ENCODE measurements around the gene SRP68. TPM values are rescaled to one million over a fixed set of nuclear protein-coding genes. Genes with fewer than 3 reads are reported as not detected.

The SRP68 gene
- total and polyA plus RNA-seq, 9 of the 15 experiments (the other 6 are each of a cell fraction or from before 2014, with no cell fraction given) = 29.4 to 92.6 (median 36.2) TPM

DNA sequence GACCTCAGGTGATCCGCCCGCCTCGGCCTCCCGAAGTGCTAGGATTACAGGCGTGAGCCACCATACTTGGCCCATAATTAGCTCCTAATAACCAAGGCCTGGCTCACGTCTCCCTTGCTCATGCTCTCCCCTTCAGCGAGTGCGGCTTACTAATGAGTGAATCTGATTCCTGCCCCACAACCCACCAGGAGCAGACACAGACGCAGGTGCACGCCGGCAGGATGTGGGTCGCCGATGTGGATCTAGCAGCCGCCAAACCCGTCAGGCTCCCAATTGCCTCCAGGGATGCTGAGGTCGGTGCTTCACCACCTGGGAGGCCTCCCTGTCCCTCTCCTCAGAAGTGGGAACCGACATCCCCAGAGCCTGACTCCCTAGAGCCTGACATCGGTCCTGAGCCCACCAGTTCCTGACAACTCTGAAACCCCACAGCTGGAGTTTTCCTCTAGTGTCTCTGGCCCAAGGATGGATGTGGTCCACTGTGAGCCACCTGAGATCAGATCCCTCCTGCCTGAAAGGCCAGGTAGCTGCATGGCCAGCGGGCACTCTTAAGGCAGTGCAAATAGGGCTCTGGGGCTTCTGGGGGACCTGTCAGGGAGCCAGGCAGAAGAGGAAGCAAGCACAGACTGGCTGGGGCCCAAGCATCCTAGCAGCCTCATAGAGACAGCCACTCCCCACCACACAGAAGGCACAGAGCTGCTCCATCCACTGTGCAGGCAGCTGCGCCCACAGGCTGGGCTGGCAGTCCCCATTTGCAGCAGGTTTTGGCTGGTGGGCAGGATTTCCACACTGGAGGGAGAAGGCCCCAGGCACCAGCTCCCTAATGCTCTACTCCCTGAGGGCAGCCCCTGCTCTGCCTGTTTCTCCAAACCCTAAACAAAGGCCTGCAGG lies 20.5 kb upstream of the SRP68 start:
- no peak for TF ChIP-seq C11orf30 (IDR thresholded peaks at IDR 0.05; ENCODE audit: low read depth)
- TF ChIP-seq, protein P1, sequence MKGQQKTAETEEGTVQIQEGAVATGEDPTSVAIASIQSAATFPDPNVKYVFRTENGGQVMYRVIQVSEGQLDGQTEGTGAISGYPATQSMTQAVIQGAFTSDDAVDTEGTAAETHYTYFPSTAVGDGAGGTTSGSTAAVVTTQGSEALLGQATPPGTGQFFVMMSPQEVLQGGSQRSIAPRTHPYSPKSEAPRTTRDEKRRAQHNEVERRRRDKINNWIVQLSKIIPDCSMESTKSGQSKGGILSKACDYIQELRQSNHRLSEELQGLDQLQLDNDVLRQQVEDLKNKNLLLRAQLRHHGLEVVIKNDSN (CRISPR knock-in tag; IDR thresholded peaks at IDR 0.05) = 0 out of 2 replicates have a peak, but pooled peaks have one; percentile 32
- TF ChIP-seq, protein P2, sequence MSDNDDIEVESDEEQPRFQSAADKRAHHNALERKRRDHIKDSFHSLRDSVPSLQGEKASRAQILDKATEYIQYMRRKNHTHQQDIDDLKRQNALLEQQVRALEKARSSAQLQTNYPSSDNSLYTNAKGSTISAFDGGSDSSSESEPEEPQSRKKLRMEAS (CRISPR knock-in tag; IDR thresholded peaks at IDR 0.05) = 0 out of 2 replicates have a peak, but pooled peaks have one; percentile 27
- TF ChIP-seq, protein P3, sequence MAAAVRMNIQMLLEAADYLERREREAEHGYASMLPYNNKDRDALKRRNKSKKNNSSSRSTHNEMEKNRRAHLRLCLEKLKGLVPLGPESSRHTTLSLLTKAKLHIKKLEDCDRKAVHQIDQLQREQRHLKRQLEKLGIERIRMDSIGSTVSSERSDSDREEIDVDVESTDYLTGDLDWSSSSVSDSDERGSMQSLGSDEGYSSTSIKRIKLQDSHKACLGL (CRISPR knock-in tag; IDR thresholded peaks at IDR 0.05; ENCODE audit: borderline replicate concordance, poor library complexity, severe bottlenecking) = no peak
- TF ChIP-seq SMARCE1 (IDR thresholded peaks at IDR 0.05) = no peak
- TF ChIP-seq ZNF121 (CRISPR knock-in tag; conservative IDR thresholded peaks at IDR 0.05) = no peak
- TF ChIP-seq GATA2 (CRISPR knock-in tag; IDR thresholded peaks at IDR 0.05) = no peak
- no peak for TF ChIP-seq NFIC (IDR thresholded peaks at IDR 0.05)
- Histone ChIP-seq H3K4me3 (no peak overlapping the region), H3K36me3 (ENCODE audit: control insufficient read depth, insufficient read depth, low read length) (peaks cover 75% of the 10 kb centered on the region; the same call in 2 of the 3 replicates), H3K27me3 (ENCODE audit: control insufficient read depth in 2 of 2, insufficient read depth in 2 of 2, low read length in 2 of 2) (no peaks in the 10 kb centered on the region), H4K20me1 (replicated peaks; ENCODE audit: control insufficient read depth, insufficient read depth, low read length) (no peaks in the 10 kb centered on the region; the same call in 1 of the 2 replicates), H3K4me1 (replicated peaks in 1 of 2; ENCODE audit: control insufficient read depth in 2 of 2, insufficient read depth in 2 of 2, low read length in 2 of 2) (peaks cover 9 to 13% of the 10 kb centered on the region in 2 experiments; a peak in 4 of 5 replicates), H3K79me2 (ENCODE audit: control insufficient read depth, insufficient read depth, low read length) (no peaks in the 10 kb centered on the region), H3K9ac (ENCODE audit: insufficient read depth in 1 of 2, low read depth in 2 of 2, low read length in 2 of 2) (no peak overlapping the region), H2AFZ (ENCODE audit: low read depth, low read length) (no peak overlapping the region), H3K27ac (ENCODE audit: extremely low read depth, low read depth, low read length) (no peak overlapping the region), H3K9me3 (replicated peaks; ENCODE audit: control insufficient read depth, insufficient read depth, low read depth, low read length) (no peaks in the 10 kb centered on the region), H3K4me2 (ENCODE audit: insufficient read depth, low read length) (no peak overlapping the region), H3K9me1 (ENCODE audit: control insufficient read depth, insufficient read depth, low read length) (no peaks in the 10 kb centered on the region)
- ATAC-seq (no peak), DNase-seq (ENCODE audit: extremely low read depth in 1 of 4, low spot score in 3 of 4) (no peak), FAIRE-seq (no peak)
- ChIA-PET CTCF (ENCODE audit: low intra/inter-chr PET ratio) (no interaction called here), POLR2A (interaction anchor here (0.6 to 2.5 kb wide), 6 partner anchors 9 to 187 kb away, joined by 3 to 8 read pairs (median 4); no protein-coding TSS in a partner anchor)
- WGBS (ENCODE audit: insufficient coverage, low coverage, missing lambda C conversion rate) = 94% methylated on average over 20 of the region's 20 CpGs
- in situ Hi-C loops (cut with MboI) = no loop called here
- intact Hi-C loops (cut with micrococcal nuclease) = no loop called here
- BruUV-seq (replicated peaks) = no TSS peak
